Thyroid gland (tissue), 4 donors: Measurements from ENCODE around the gene SAMD5. TPM values are rescaled to one million over a fixed set of nuclear protein-coding genes. Genes with fewer than 3 reads are reported as not detected.

Experiments used
- DNase-seq, 2 donors: peaks; one replicate each; pipeline ENCODE4 v3.0.0-alpha.2; 2019
- H3K27ac ChIP-seq, 3 donors: fragments of 200-600 bp; sonication (generic); 1 replicate in 2 of 3; 2 replicates in 1 of 3; pipeline ENCODE4 v1.5.1; 2016 to 2019; ENCODE audit warnings: mild to moderate bottlenecking in 1 of 3, moderate library complexity in 1 of 3
- H3K27me3 ChIP-seq: fragments of 200-600 bp; sonication (generic); one replicate; pipeline ENCODE4 v1.5.1; 2019
- H3K36me3 ChIP-seq, 2 donors: fragments of 200-600 bp; sonication (generic); one replicate each; pipeline ENCODE4 v1.5.1; 2016 to 2019
- H3K4me1 ChIP-seq, 2 donors: fragments of 200-600 bp; sonication (generic); one replicate each; pipeline ENCODE4 v1.5.1; 2017 to 2019
- H3K4me3 ChIP-seq, 3 donors: fragments of 200-600 bp; sonication (generic); replicated peaks in 1 of 3; 1 replicate in 2 of 3; 2 replicates in 1 of 3; pipeline ENCODE4 v1.5.1; 2016; ENCODE audit warnings: mild to moderate bottlenecking in 1 of 3
- H3K9me3 ChIP-seq: fragments of 200-600 bp; sonication (generic); one replicate; pipeline ENCODE4 v1.5.1; 2017
- CTCF ChIP-seq, 6 experiments: fragments of 200-600 bp in 3 of 6; fragments of 450-650 bp in 3 of 6; sonication (generic) in 3 of 6; IDR thresholded peaks; one replicate each; pipeline ENCODE4 v1.5.1; 2016 to 2019; ENCODE audit warnings: antibody characterized with exemption in 6 of 6, mild to moderate bottlenecking in 2 of 6, inconsistent platforms in 1 of 6, moderate library complexity in 1 of 6
- POLR2A ChIP-seq, 2 donors: fragments of 450-650 bp; IDR thresholded peaks; one replicate each; pipeline ENCODE4 v1.6.1; 2017; ENCODE audit warnings: antibody characterized with exemption in 2 of 2, mild to moderate bottlenecking in 2 of 2, moderate library complexity in 1 of 2
- WGBS, 2 donors: methylation state at CpG; one replicate each; pipeline ENCODE4 v1.1.5; 2017; 5-methylcytosine and 5-hydroxymethylcytosine counted together
- intact Hi-C: fragments of 100-400 bp; cut with DNase I; formaldehyde crosslinking; loops from one replicate; pipeline ENCODE4 v1.15.1; 2023
- total RNA-seq, 4 donors: library from RNA; depleted of rRNA; stranded (reverse); fragments of >200 nt; gene quantifications; one replicate each; pipeline ENCODE4 v1.2.3, GENCODE V29; 2016

SAMD5 gene
- total RNA-seq, 4 donors from 2014 or later: 2.0 to 8.9 (median 5.2) TPM

GRCh38 chr6:147527197-147527596, 18.7 kb downstream of the SAMD5 start:
- H3K36me3 ChIP-seq: no peaks in the 10 kb centered on the region
- TF ChIP-seq CTCF (IDR thresholded peaks at IDR 0.05): no peak
- no peak for TF ChIP-seq POLR2A (IDR thresholded peaks at IDR 0.05)
- H3K4me3 ChIP-seq: no peak overlapping the region
- no peak for DNase-seq
- H3K9me3 ChIP-seq: no peaks in the 10 kb centered on the region
- H3K4me1 ChIP-seq: no peaks in the 10 kb centered on the region
- H3K27me3 ChIP-seq: no peaks in the 10 kb centered on the region
- WGBS, 2 donors: 90 to 95% methylated on average over 4 of the region's 4 CpGs
- intact Hi-C loops: no loop called here
- no peak overlapping the region for H3K27ac ChIP-seq

GRCh38 chr6:147528511-147529145, 20.1 kb downstream of the SAMD5 start:
- H3K36me3 ChIP-seq: no peaks in the 10 kb centered on the region
- TF ChIP-seq POLR2A (IDR thresholded peaks at IDR 0.05) (no peak), CTCF (IDR thresholded peaks at IDR 0.05) (no peak)
- no peak overlapping the region for H3K4me3 ChIP-seq
- H3K27ac ChIP-seq: no peak overlapping the region
- no peaks in the 10 kb centered on the region for H3K9me3 ChIP-seq
- H3K4me1 ChIP-seq: no peaks in the 10 kb centered on the region
- no peak for DNase-seq
- intact Hi-C loops: no loop called here
- H3K27me3 ChIP-seq: no peaks in the 10 kb centered on the region

GRCh38 chr6:147530132-147531060, 21.9 kb downstream of the SAMD5 start:
- no peaks in the 10 kb centered on the region for H3K27me3 ChIP-seq
- 66 to 71% methylated on average over 13 of the region's 13 CpGs for WGBS, 2 donors
- no peak overlapping the region for H3K27ac ChIP-seq
- intact Hi-C loops: no loop called here
- DNase-seq: no peak
- no peak for TF ChIP-seq CTCF (IDR thresholded peaks at IDR 0.05)
- TF ChIP-seq POLR2A (IDR thresholded peaks at IDR 0.05): no peak
- no peaks in the 10 kb centered on the region for H3K4me1 ChIP-seq
- no peak overlapping the region for H3K4me3 ChIP-seq
- H3K9me3 ChIP-seq: no peaks in the 10 kb centered on the region
- no peaks in the 10 kb centered on the region for H3K36me3 ChIP-seq

GRCh38 chr6:147531321-147531720, 22.8 kb downstream of the SAMD5 start:
- WGBS, 2 donors: 98 to 99% methylated on average over 2 of the region's 2 CpGs
- Histone ChIP-seq H3K9me3 (no peaks in the 10 kb centered on the region), H3K4me3 (no peak overlapping the region), H3K36me3 (no peaks in the 10 kb centered on the region), H3K4me1 (no peaks in the 10 kb centered on the region), H3K27ac (no peak overlapping the region), H3K27me3 (no peaks in the 10 kb centered on the region)
- no peak for TF ChIP-seq CTCF (IDR thresholded peaks at IDR 0.05)
- TF ChIP-seq POLR2A (IDR thresholded peaks at IDR 0.05): no peak
- intact Hi-C loops: no loop called here
- no peak for DNase-seq
